Measurements from ENCODE around the gene HDAC4.

DNA sequence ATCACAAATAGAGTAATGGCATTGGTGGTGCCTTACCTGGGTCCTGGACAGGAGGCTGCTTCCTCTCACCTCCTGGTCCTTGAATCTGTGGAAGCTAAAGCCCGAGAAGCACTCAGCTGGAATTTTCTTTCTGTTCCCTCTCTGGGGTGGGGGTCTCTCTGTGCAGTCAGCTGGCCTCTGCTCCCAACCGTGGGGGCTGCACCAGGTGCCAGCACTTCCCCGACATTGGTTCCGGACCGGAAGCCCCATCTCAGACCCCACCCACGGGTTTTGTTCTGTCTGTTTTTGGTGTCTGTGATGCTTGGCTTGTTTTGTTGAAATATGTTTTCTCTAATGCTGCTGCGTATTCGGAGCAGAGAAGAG, 398.2 kb downstream of the HDAC4 start:
- TF ChIP-seq CTCF (IDR thresholded peaks at IDR 0.05) (no peak), POLR2A (IDR thresholded peaks at IDR 0.05) (no peak), POLR2AphosphoS5 (IDR thresholded peaks at IDR 0.05; ENCODE audit: insufficient read depth in 1 of 2, low read depth in 1 of 2) (no peak)
